Measurements from ENCODE around the gene BABAM1.
"Not testable (repeated sequence)": the region's sequence is repeated elsewhere in the genome, so short reads cannot be mapped to it uniquely, and the experiment has no call there.

BABAM1 gene

DNA sequence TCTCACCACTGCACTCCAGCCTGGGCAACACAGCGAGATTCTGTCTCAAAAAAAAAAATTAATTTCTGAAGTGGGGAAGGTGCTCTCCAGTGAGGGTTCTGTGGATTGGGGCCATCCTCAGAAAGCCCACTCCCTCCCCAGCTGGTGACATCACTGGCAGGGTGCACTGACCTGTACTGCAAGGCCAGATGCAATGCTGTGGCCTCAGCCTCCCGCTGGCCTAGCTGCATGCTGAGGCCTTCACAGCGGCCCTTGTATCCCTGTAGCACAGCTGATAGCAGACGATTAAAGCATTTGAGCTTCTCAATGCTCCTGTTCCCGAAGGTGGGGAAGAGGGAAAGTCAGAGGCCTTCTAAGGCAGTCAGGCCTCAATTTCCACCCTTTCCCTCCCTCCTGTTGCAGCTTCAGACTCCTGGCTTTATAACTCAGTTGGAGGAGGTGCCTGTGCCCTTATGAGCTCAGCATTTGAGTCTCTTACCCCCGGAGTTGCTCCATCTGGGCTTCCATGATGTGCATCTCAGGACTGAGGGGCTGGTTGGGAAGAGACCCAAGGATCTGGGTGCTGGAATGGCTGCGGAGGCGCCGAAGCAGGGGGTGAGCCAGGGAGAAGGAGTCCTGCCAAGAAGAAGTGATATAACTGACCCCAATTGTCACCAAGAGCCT, 8.0 kb upstream of the BABAM1 start:
- no peaks in the 10 kb centered on the region for H3K9me3 ChIP-seq (ENCODE audit: control insufficient read depth in 1 of 2, low read length in 2 of 2)
- no peak overlapping the region for H3K4me3 ChIP-seq (ENCODE audit: low read depth in 1 of 2, low read length in 2 of 2)
- H3K4me1 ChIP-seq (ENCODE audit: control insufficient read depth in 1 of 2, insufficient read depth in 2 of 2, low read length in 2 of 2), result peaks cover 0 to 3% of the 10 kb centered on the region in 2 donors
- H3K27me3 ChIP-seq (ENCODE audit: control insufficient read depth in 1 of 2, insufficient read depth in 2 of 2, low read length in 2 of 2), result no peaks in the 10 kb centered on the region
- no peaks in the 10 kb centered on the region for H3K36me3 ChIP-seq (ENCODE audit: control insufficient read depth in 1 of 2, insufficient read depth in 2 of 2, low read length in 2 of 2)
- H3K9ac ChIP-seq (ENCODE audit: low read depth in 1 of 2, low read length in 2 of 2), result no peak overlapping the region
- no peak overlapping the region for H3K27ac ChIP-seq (ENCODE audit: low read depth, low read length)

DNA sequence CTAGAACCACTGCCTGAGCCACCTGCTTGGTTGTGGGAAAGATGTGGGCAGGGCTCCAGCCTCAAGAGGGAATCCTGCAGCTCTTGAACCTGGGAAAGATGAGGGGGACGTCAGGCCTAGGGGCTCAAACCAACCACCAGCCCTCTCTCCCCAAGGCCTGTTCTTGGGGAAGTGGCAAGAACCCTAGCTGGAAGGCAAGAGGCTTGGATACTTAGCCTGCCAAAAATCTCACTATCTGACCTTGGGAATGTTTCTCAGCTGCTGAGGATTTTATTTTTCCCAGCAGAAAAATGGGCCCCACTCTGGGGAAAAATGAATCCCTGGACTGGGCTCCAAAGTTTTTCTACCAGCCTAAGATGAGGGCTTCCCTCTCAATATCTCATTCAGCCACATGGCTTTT, 7.3 kb upstream of the BABAM1 start:
- no peak overlapping the region for H3K27ac ChIP-seq (ENCODE audit: low read depth, low read length)
- H3K36me3 ChIP-seq (ENCODE audit: control insufficient read depth in 1 of 2, insufficient read depth in 2 of 2, low read length in 2 of 2), result no peaks in the 10 kb centered on the region
- no peaks in the 10 kb centered on the region for H3K9me3 ChIP-seq (ENCODE audit: control insufficient read depth in 1 of 2, low read length in 2 of 2)
- H3K4me3 ChIP-seq (ENCODE audit: low read depth in 1 of 2, low read length in 2 of 2), result no peak overlapping the region
- peaks cover 0 to 3% of the 10 kb centered on the region in 2 donors for H3K4me1 ChIP-seq (ENCODE audit: control insufficient read depth in 1 of 2, insufficient read depth in 2 of 2, low read length in 2 of 2)
- H3K27me3 ChIP-seq (ENCODE audit: control insufficient read depth in 1 of 2, insufficient read depth in 2 of 2, low read length in 2 of 2), result no peaks in the 10 kb centered on the region
- no peak overlapping the region for H3K9ac ChIP-seq (ENCODE audit: low read depth in 1 of 2, low read length in 2 of 2)

DNA sequence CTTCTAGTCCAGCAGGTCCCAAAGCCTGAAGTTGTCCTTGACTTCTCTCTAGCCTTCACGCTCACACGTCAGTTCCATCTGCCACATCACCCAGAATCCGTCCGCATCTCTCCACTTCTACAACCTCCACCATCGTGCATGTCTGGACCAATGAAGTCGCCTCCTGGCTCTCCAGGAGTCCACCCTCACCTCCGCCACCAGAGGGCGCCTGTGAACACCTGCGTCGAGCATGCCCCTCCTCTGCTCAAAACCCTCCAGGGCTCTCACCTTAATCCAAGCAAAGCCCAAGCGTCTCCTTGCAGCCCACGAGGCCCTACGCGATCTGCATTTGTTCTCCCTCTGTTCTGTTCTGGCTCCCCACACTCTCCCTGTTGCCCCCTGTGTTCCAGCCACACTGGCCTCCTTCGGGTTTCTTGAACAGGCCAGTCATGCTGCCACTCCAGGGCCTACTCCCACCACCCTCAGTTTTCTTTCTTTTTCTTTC, 6.4 kb upstream of the BABAM1 start:
- Histone ChIP-seq H3K27me3 (ENCODE audit: control insufficient read depth in 1 of 2, insufficient read depth in 2 of 2, low read length in 2 of 2) (no peaks in the 10 kb centered on the region), H3K27ac (ENCODE audit: low read depth, low read length) (no peak overlapping the region), H3K4me3 (ENCODE audit: low read depth in 1 of 2, low read length in 2 of 2) (no peak overlapping the region), H3K36me3 (ENCODE audit: control insufficient read depth in 1 of 2, insufficient read depth in 2 of 2, low read length in 2 of 2) (no peaks in the 10 kb centered on the region), H3K4me1 (ENCODE audit: control insufficient read depth in 1 of 2, insufficient read depth in 2 of 2, low read length in 2 of 2) (peaks cover 0 to 3% of the 10 kb centered on the region in 2 donors), H3K9me3 (ENCODE audit: control insufficient read depth in 1 of 2, low read length in 2 of 2) (no peaks in the 10 kb centered on the region), H3K9ac (ENCODE audit: low read depth in 1 of 2, low read length in 2 of 2) (no peak overlapping the region)

DNA sequence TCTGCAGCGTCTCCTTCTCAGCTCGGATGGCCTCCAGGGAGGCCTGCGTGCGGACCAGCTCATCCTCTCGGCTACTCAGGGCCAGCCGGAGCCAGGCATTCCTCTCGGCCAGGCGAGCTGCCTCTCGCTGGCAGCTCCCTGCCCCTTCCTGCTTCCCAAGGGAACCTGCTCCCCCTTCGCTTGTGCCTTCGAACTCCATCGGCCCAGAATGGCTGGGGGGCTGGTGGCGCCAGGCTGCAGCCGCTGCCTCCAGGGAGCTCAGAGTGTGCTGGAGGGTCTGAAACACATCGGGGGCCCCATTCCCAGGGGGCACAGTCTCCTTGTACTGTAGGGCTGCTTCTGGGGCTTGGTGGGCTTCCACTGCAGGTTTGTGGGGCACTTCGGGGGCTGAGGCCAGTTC, 4.7 kb upstream of the BABAM1 start:
- H3K4me3 ChIP-seq (ENCODE audit: low read depth in 1 of 2, low read length in 2 of 2), result no peak overlapping the region

DNA sequence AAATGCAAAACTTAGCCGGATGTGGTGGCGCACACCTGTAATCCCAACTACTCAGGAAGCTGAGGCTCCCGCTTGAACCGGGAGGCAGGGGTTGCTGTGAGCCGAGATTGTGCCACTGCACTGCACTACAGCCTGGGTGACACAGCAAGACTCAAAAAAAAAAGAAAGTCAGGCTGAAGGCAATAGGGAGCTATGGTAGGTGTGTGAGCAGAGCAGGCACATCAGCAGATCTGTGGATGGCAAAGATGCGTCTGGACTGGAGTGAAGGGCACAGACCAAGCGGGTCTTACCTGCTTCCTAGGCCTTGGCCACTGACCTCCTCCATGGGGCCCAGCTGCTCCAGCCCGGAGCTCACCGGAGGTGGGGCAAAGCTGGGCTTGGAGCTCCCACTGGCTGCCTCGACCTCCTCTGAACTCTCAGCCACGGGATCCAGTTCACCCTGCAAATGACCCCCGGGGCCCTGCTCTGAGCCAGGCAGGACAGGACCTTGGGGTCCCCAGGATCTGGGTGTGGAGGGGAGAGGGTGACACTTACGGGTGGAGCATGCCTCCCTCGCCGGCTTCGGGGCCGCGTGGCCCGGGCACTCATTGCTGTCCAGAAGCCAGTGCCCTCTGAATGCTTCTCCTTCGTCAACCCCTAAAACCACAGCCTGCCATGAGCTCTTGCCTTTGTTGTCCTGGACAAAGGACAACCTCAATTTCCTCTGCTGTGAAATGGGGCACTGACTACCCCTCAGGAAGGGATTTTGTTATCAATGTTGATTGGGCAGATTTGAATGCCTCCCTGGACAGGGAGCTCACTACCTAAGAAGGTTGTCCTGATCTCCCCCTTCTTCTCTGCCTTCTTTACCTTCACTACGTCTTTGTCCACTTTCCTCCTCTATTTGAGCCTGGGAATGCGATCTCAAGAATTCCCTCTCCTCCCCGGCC, 3.3 kb upstream of the BABAM1 start:
- H3K4me3 ChIP-seq (ENCODE audit: low read depth in 1 of 2, low read length in 2 of 2), result peak overlapping the region in 1 of 2 donors; percentile 45
- no peaks in the 10 kb centered on the region for H3K27me3 ChIP-seq (ENCODE audit: control insufficient read depth in 1 of 2, insufficient read depth in 2 of 2, low read length in 2 of 2)
- peaks cover 0 to 1% of the 10 kb centered on the region in 2 donors for H3K36me3 ChIP-seq (ENCODE audit: control insufficient read depth in 1 of 2, insufficient read depth in 2 of 2, low read length in 2 of 2)
- no peak overlapping the region for H3K9ac ChIP-seq (ENCODE audit: low read depth in 1 of 2, low read length in 2 of 2)
- no peaks in the 10 kb centered on the region for H3K9me3 ChIP-seq (ENCODE audit: control insufficient read depth in 1 of 2, low read length in 2 of 2)
- H3K27ac ChIP-seq (ENCODE audit: low read depth, low read length), result no peak overlapping the region
- peaks cover 6 to 12% of the 10 kb centered on the region in 2 donors for H3K4me1 ChIP-seq (ENCODE audit: control insufficient read depth in 1 of 2, insufficient read depth in 2 of 2, low read length in 2 of 2)

More for the DNA sequence above, 4.7 kb upstream of the BABAM1 start:
- Histone ChIP-seq H3K9ac (ENCODE audit: low read depth in 1 of 2, low read length in 2 of 2) (no peak overlapping the region), H3K36me3 (ENCODE audit: control insufficient read depth in 1 of 2, insufficient read depth in 2 of 2, low read length in 2 of 2) (no peaks in the 10 kb centered on the region), H3K27me3 (ENCODE audit: control insufficient read depth in 1 of 2, insufficient read depth in 2 of 2, low read length in 2 of 2) (no peaks in the 10 kb centered on the region), H3K27ac (ENCODE audit: low read depth, low read length) (no peak overlapping the region), H3K9me3 (ENCODE audit: control insufficient read depth in 1 of 2, low read length in 2 of 2) (no peaks in the 10 kb centered on the region), H3K4me1 (ENCODE audit: control insufficient read depth in 1 of 2, insufficient read depth in 2 of 2, low read length in 2 of 2) (peaks cover 0 to 3% of the 10 kb centered on the region in 2 donors)

DNA sequence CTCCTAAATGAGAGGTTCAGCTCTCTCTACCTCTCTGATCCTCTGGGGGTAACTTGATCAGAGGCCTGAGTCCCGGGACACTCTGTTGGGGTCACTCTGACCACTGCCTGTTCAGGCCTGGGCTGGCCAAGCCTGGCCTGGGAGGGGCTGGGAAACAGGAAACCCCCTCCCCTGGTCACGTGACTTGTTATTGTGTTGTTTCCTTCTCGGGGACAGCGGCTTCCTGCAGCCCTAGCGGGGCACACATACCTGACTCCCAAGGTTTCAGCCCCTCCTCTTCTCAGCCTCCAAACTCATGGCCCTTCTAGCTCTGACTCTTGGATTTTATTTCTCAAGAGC, 2.6 kb upstream of the BABAM1 start, which contains the start of gene USHBP1:
TSS of gene USHBP1 (minus strand) at position 105 of the 339 bp plus-strand sequence. CDS start 446 bp downstream, outside the sequence.
- Histone ChIP-seq H3K27ac (ENCODE audit: low read depth, low read length) (no peak within 1 kb of the TSS), H3K9me3 (ENCODE audit: control insufficient read depth in 1 of 2, low read length in 2 of 2) (no peaks in the 10 kb centered on the region), H3K9ac (ENCODE audit: low read depth in 1 of 2, low read length in 2 of 2) (no peak within 1 kb of the TSS), H3K36me3 (ENCODE audit: control insufficient read depth in 1 of 2, insufficient read depth in 2 of 2, low read length in 2 of 2) (peaks cover 0 to 3% of the 10 kb centered on the region in 2 donors), H3K27me3 (ENCODE audit: control insufficient read depth in 1 of 2, insufficient read depth in 2 of 2, low read length in 2 of 2) (no peaks in the 10 kb centered on the region), H3K4me3 (ENCODE audit: low read depth in 1 of 2, low read length in 2 of 2) (peak within 1 kb of the TSS in 1 of 2 donors; percentile 45), H3K4me1 (ENCODE audit: control insufficient read depth in 1 of 2, insufficient read depth in 2 of 2, low read length in 2 of 2) (peaks cover 6 to 12% of the 10 kb centered on the region in 2 donors)

GRCh38 chr19:17266026-17266425, 1.2 kb upstream of the BABAM1 start:
- H3K4me1 ChIP-seq (ENCODE audit: control insufficient read depth in 1 of 2, insufficient read depth in 2 of 2, low read length in 2 of 2), result peaks cover 6 to 10% of the 10 kb centered on the region in 2 donors
- H3K27ac ChIP-seq (ENCODE audit: low read depth, low read length), result no peak overlapping the region
- H3K27me3 ChIP-seq (ENCODE audit: control insufficient read depth in 1 of 2, insufficient read depth in 2 of 2, low read length in 2 of 2), result no peaks in the 10 kb centered on the region
- no peak overlapping the region for H3K9ac ChIP-seq (ENCODE audit: low read depth in 1 of 2, low read length in 2 of 2)
- peaks cover 0 to 9% of the 10 kb centered on the region in 2 donors for H3K36me3 ChIP-seq (ENCODE audit: control insufficient read depth in 1 of 2, insufficient read depth in 2 of 2, low read length in 2 of 2)
- no peak overlapping the region for H3K4me3 ChIP-seq (ENCODE audit: low read depth in 1 of 2, low read length in 2 of 2)
- no peaks in the 10 kb centered on the region for H3K9me3 ChIP-seq (ENCODE audit: control insufficient read depth in 1 of 2, low read length in 2 of 2)

- H3K27me3 ChIP-seq (ENCODE audit: control insufficient read depth in 1 of 2, insufficient read depth in 2 of 2, low read length in 2 of 2), result no peaks in the 10 kb centered on the region
- H3K9me3 ChIP-seq (ENCODE audit: control insufficient read depth in 1 of 2, low read length in 2 of 2), result no peaks in the 10 kb centered on the region
- H3K4me3 ChIP-seq (ENCODE audit: low read depth in 1 of 2, low read length in 2 of 2), result peak overlapping the region in 1 of 2 donors; percentile 23
- H3K4me1 ChIP-seq (ENCODE audit: control insufficient read depth in 1 of 2, insufficient read depth in 2 of 2, low read length in 2 of 2), result peaks cover 6 to 9% of the 10 kb centered on the region in 2 donors
- peaks cover 0 to 15% of the 10 kb centered on the region in 2 donors for H3K36me3 ChIP-seq (ENCODE audit: control insufficient read depth in 1 of 2, insufficient read depth in 2 of 2, low read length in 2 of 2)
- no peak overlapping the region for H3K9ac ChIP-seq (ENCODE audit: low read depth in 1 of 2, low read length in 2 of 2)
- H3K27ac ChIP-seq (ENCODE audit: low read depth, low read length), result no peak overlapping the region
Observed at GRCh38 chr19:17266589-17266974, 661 bp upstream of the BABAM1 start.

- Histone ChIP-seq H3K9ac (ENCODE audit: low read depth in 1 of 2, low read length in 2 of 2) (no peak overlapping the region), H3K36me3 (ENCODE audit: control insufficient read depth in 1 of 2, insufficient read depth in 2 of 2, low read length in 2 of 2) (peaks cover 0 to 27% of the 10 kb centered on the region in 2 donors)
Observed at GRCh38 chr19:17268754-17269153, 1.5 kb downstream of the BABAM1 start.

GRCh38 chr19:17274892-17275291, 7.6 kb downstream of the BABAM1 start:
- peaks cover 6 to 65% of the 10 kb centered on the region in 2 donors for H3K36me3 ChIP-seq (ENCODE audit: control insufficient read depth in 1 of 2, insufficient read depth in 2 of 2, low read length in 2 of 2)
- not testable (repeated sequence) for H3K27me3 ChIP-seq (ENCODE audit: control insufficient read depth in 1 of 2, insufficient read depth in 2 of 2, low read length in 2 of 2); H3K9ac ChIP-seq (ENCODE audit: low read depth in 1 of 2, low read length in 2 of 2); H3K9me3 ChIP-seq (ENCODE audit: control insufficient read depth in 1 of 2, low read length in 2 of 2); H3K27ac ChIP-seq (ENCODE audit: low read depth, low read length); H3K4me1 ChIP-seq (ENCODE audit: control insufficient read depth in 1 of 2, insufficient read depth in 2 of 2, low read length in 2 of 2); H3K4me3 ChIP-seq (ENCODE audit: low read depth in 1 of 2, low read length in 2 of 2)

More at GRCh38 chr19:17268754-17269153, 1.5 kb downstream of the BABAM1 start:
- Histone ChIP-seq H3K4me3 (ENCODE audit: low read depth in 1 of 2, low read length in 2 of 2) (no peak overlapping the region), H3K27me3 (ENCODE audit: control insufficient read depth in 1 of 2, insufficient read depth in 2 of 2, low read length in 2 of 2) (no peaks in the 10 kb centered on the region), H3K4me1 (ENCODE audit: control insufficient read depth in 1 of 2, insufficient read depth in 2 of 2, low read length in 2 of 2) (peaks cover 6 to 9% of the 10 kb centered on the region in 2 donors), H3K9me3 (ENCODE audit: control insufficient read depth in 1 of 2, low read length in 2 of 2) (no peaks in the 10 kb centered on the region), H3K27ac (ENCODE audit: low read depth, low read length) (no peak overlapping the region)
